OCI-LY7 (cell line): Measurements from ENCODE around the gene NAGLU. TPM values are rescaled to one million over a fixed set of nuclear protein-coding genes. Genes with fewer than 3 reads are reported as not detected.
"Not testable (repeated sequence)": the region's sequence is repeated elsewhere in the genome, so short reads cannot be mapped to it uniquely, and the experiment has no call there.

Experiments used
- BruUV-seq: library from RNA; stranded (reverse); fragments of 400-500 nt; replicated peaks from 2 replicates; lab custom pipeline; 2021; lab: Mats Ljungman, UMichigan
- CTCF ChIA-PET: fragments of 300-600 bp; sonication (Branson Sonifier 250); formaldehyde crosslinking; loops from one replicate; lab custom pipeline; 2022; ENCODE audit warnings: antibody characterized with exemption; ENCODE audit not compliant: unreplicated experiment; lab: Charles Lee
- POLR2A ChIA-PET: fragments of 300-600 bp; sonication (Branson Sonifier 250); formaldehyde crosslinking; loops from one replicate; lab custom pipeline; 2022; ENCODE audit warnings: antibody characterized with exemption; lab: Charles Lee
- DNase-seq: peaks from one replicate; pipeline ENCODE4 v3.0.0-alpha.2; 2015; ENCODE audit warnings: low spot score
- H2AFZ ChIP-seq: fragments of 200-600 bp; sonication (generic), shearing (Covaris generic); 2 replicates; pipeline ENCODE4 v1.6.1; 2014; ENCODE audit warnings: mild to moderate bottlenecking, antibody characterized with exemption, low read length, moderate library complexity
- H3K27ac ChIP-seq: fragments of 200-600 bp; sonication (generic); 2 replicates; pipeline ENCODE4 v1.5.1; 2014; ENCODE audit warnings: mixed run types, low read depth, mild to moderate bottlenecking, moderate library complexity, low read length, inconsistent platforms; ENCODE audit not compliant: poor library complexity, severe bottlenecking
- H3K36me3 ChIP-seq: fragments of 200-600 bp; sonication (generic); 2 replicates; pipeline ENCODE4 v1.6.1; 2014; ENCODE audit warnings: mild to moderate bottlenecking, antibody characterized with exemption, low read length, moderate library complexity, mixed read lengths; ENCODE audit not compliant: insufficient read depth
- H3K4me1 ChIP-seq: fragments of 200-600 bp; sonication (generic); 2 replicates; pipeline ENCODE4 v1.5.1; 2014; ENCODE audit warnings: mild to moderate bottlenecking, low read length; ENCODE audit not compliant: insufficient read depth, poor library complexity, severe bottlenecking
- H3K4me2 ChIP-seq: fragments of 200-600 bp; sonication (generic); 2 replicates; pipeline ENCODE4 v1.6.1; 2014; ENCODE audit warnings: mild to moderate bottlenecking, low read length
- H3K4me3 ChIP-seq: fragments of 200-600 bp; sonication (generic); 2 replicates; pipeline ENCODE4 v1.5.1; 2014; ENCODE audit warnings: mild to moderate bottlenecking, low read depth, low read length; ENCODE audit not compliant: poor library complexity, severe bottlenecking
- H3K79me2 ChIP-seq: fragments of 200-600 bp; sonication (generic); 2 replicates; pipeline ENCODE4 v1.6.1; 2016; ENCODE audit warnings: low read depth, mild to moderate bottlenecking, low read length, moderate library complexity, mixed read lengths; ENCODE audit not compliant: insufficient read depth
- H3K9me2 ChIP-seq: fragments of 200-600 bp; sonication (generic); 2 replicates; pipeline ENCODE4 v1.6.1; 2016; ENCODE audit warnings: mild to moderate bottlenecking, low read length, mixed read lengths; ENCODE audit not compliant: insufficient read depth
- H3K9me3 ChIP-seq: fragments of 200-600 bp; sonication (generic); 2 replicates; pipeline ENCODE4 v1.6.1; 2014; ENCODE audit warnings: mild to moderate bottlenecking, mixed run types, low read length, mixed read lengths
- H4K20me1 ChIP-seq: fragments of 200-600 bp; sonication (generic); 2 replicates; pipeline ENCODE4 v1.6.1; 2014; ENCODE audit warnings: mild to moderate bottlenecking, antibody characterized with exemption, low read length, moderate library complexity, mixed read lengths; ENCODE audit not compliant: insufficient read depth
- EZH2phosphoT487 ChIP-seq: fragments of 200-600 bp; sonication (generic); IDR thresholded peaks from 2 replicates; pipeline ENCODE4 v1.6.1; 2018; ENCODE audit warnings: low read depth, borderline replicate concordance, mild to moderate bottlenecking, mixed run types, antibody characterized with exemption, low read length, moderate library complexity, mixed read lengths
- intact Hi-C: fragments of 100-400 bp; cut with micrococcal nuclease; formaldehyde crosslinking; loops from one replicate; pipeline ENCODE4 v1.10.0; 2022; ENCODE audit not compliant: unreplicated experiment
- total RNA-seq, 2 experiments: library from RNA; depleted of rRNA in 1 of 2; stranded (reverse); fragments of >200 nt in 1 of 2; shearing (Covaris generic) in 1 of 2; gene quantifications; 2 replicates each; pipeline ENCODE4 v1.2.3, GENCODE V29; 2014 to 2022
- TF ChIP-seq, protein P1 (sequence below): fragments of 200-600 bp; sonication (generic); conservative IDR thresholded peaks from 2 replicates; pipeline ENCODE4 v1.5.1; 2014; ENCODE audit warnings: mild to moderate bottlenecking, antibody characterized with exemption, low read length, moderate library complexity, mixed read lengths

NAGLU gene
- total RNA-seq, 2 experiments from 2014 or later: 37.6 to 42.8 TPM

DNA sequence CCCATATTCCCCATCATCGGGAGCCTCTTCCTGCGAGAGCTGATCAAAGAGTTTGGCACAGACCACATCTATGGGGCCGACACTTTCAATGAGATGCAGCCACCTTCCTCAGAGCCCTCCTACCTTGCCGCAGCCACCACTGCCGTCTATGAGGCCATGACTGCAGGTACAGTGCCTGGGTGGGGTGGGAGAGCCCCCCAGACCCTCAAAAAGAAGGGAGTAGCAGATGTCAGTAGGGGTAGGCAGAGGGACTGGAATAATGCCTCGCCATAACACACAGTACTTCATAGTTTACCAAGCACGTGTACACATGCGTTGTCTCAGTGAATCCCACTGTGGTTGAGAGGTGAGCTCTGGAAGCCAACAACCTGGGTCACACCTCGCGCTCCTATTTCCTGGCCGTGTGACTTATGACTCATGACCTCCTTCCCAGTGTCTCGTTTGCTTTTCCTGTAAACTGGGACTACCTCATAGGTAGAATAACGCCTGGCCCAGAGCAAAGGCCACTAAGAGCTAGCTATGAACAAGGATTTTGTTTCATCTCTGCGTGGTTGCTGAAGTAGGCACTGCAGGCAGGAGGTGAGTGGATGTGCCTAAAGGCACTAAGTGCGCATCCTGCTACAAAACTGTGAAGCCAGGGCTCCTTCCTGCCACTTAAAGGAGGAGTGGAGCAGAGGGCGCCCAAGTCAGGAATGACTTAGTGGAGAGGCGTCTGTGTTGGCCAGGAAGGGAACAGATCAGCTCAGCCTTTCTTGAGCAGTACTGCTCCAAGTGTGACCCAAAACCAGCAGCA is 5.2 kb downstream of the NAGLU start:
- no peak for TF ChIP-seq EZH2phosphoT487
- H3K9me2 ChIP-seq: no peaks in the 10 kb centered on the region
- ChIA-PET CTCF (no interaction called here), POLR2A (interaction anchor here (0.8 kb wide), 1 partner anchor 398 kb away, joined by 3 read pairs; no protein-coding TSS in a partner anchor)
- intact Hi-C loops: no loop called here
- H3K4me1 ChIP-seq: peaks cover 9% of the 10 kb centered on the region
- H4K20me1 ChIP-seq: no peaks in the 10 kb centered on the region
- H3K79me2 ChIP-seq: peaks cover 4% of the 10 kb centered on the region; the same call in 1 of the 2 replicates
- no TSS peak for BruUV-seq
- H3K9me3 ChIP-seq: no peaks in the 10 kb centered on the region
- no peak overlapping the region for H3K4me3 ChIP-seq
- H3K27ac ChIP-seq: no peak overlapping the region
- no peak for DNase-seq
- H3K4me2 ChIP-seq: no peak overlapping the region
- H3K36me3 ChIP-seq: peaks cover 16% of the 10 kb centered on the region
- no peak overlapping the region for H2AFZ ChIP-seq

DNA sequence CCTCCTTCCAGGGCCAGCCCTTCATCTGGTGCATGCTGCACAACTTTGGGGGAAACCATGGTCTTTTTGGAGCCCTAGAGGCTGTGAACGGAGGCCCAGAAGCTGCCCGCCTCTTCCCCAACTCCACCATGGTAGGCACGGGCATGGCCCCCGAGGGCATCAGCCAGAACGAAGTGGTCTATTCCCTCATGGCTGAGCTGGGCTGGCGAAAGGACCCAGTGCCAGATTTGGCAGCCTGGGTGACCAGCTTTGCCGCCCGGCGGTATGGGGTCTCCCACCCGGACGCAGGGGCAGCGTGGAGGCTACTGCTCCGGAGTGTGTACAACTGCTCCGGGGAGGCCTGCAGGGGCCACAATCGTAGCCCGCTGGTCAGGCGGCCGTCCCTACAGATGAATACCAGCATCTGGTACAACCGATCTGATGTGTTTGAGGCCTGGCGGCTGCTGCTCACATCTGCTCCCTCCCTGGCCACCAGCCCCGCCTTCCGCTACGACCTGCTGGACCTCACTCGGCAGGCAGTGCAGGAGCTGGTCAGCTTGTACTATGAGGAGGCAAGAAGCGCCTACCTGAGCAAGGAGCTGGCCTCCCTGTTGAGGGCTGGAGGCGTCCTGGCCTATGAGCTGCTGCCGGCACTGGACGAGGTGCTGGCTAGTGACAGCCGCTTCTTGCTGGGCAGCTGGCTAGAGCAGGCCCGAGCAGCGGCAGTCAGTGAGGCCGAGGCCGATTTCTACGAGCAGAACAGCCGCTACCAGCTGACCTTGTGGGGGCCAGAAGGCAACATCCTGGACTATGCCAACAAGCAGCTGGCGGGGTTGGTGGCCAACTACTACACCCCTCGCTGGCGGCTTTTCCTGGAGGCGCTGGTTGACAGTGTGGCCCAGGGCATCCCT is 7.4 kb downstream of the NAGLU start:
- no TSS peak for BruUV-seq
- Histone ChIP-seq H3K27ac (no peak overlapping the region), H3K9me3 (no peaks in the 10 kb centered on the region), H3K4me3 (no peak overlapping the region), H4K20me1 (no peaks in the 10 kb centered on the region), H3K4me2 (no peak overlapping the region), H3K36me3 (peaks cover 16% of the 10 kb centered on the region), H2AFZ (no peak overlapping the region), H3K79me2 (no peaks in the 10 kb centered on the region), H3K4me1 (peaks cover 2% of the 10 kb centered on the region), H3K9me2 (no peaks in the 10 kb centered on the region)
- TF ChIP-seq, protein P1, sequence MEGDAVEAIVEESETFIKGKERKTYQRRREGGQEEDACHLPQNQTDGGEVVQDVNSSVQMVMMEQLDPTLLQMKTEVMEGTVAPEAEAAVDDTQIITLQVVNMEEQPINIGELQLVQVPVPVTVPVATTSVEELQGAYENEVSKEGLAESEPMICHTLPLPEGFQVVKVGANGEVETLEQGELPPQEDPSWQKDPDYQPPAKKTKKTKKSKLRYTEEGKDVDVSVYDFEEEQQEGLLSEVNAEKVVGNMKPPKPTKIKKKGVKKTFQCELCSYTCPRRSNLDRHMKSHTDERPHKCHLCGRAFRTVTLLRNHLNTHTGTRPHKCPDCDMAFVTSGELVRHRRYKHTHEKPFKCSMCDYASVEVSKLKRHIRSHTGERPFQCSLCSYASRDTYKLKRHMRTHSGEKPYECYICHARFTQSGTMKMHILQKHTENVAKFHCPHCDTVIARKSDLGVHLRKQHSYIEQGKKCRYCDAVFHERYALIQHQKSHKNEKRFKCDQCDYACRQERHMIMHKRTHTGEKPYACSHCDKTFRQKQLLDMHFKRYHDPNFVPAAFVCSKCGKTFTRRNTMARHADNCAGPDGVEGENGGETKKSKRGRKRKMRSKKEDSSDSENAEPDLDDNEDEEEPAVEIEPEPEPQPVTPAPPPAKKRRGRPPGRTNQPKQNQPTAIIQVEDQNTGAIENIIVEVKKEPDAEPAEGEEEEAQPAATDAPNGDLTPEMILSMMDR: no peak
- no peak for TF ChIP-seq EZH2phosphoT487
- CTCF ChIA-PET: no interaction called here
- no peak for DNase-seq
- intact Hi-C loops: no loop called here
- POLR2A ChIA-PET: no interaction called here

DNA sequence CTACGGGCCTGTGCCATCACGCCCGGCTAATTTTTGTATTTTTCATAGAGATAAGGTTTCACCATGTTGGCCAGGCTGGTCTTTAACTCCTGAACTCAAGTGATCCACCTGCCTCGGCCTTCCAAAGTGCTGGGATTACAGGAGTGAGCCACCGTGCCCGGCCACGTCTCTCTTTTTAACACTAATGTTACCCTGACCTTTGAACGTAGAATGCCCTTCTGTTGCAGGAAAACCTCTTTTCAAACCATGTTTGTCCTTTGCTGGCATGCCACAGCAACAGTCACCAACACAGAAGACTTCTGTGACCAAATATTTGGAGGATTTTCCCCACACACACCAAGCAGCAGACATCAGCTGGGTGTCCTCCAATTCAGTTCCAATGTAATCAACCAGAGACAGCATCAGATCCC is 8.8 kb downstream of the NAGLU start:
- TF ChIP-seq, protein P1: no peak
- no peak for TF ChIP-seq EZH2phosphoT487
- BruUV-seq: no TSS peak
- DNase-seq: no peak
- Histone ChIP-seq H3K4me3 (no peak overlapping the region), H4K20me1 (no peaks in the 10 kb centered on the region), H3K4me1 (peaks cover 8% of the 10 kb centered on the region), H3K9me3 (no peaks in the 10 kb centered on the region), H3K4me2 (no peak overlapping the region), H2AFZ (no peak overlapping the region), H3K27ac (no peak overlapping the region), H3K9me2 (no peaks in the 10 kb centered on the region), H3K36me3 (peaks cover 7% of the 10 kb centered on the region; the same call in 1 of the 2 replicates), H3K79me2 (no peaks in the 10 kb centered on the region)
- intact Hi-C loops: no loop called here
- ChIA-PET POLR2A (no interaction called here), CTCF (interaction anchor here (0.6 kb wide), 1 partner anchor 165 kb away, joined by 3 read pairs; no protein-coding TSS in a partner anchor)

DNA sequence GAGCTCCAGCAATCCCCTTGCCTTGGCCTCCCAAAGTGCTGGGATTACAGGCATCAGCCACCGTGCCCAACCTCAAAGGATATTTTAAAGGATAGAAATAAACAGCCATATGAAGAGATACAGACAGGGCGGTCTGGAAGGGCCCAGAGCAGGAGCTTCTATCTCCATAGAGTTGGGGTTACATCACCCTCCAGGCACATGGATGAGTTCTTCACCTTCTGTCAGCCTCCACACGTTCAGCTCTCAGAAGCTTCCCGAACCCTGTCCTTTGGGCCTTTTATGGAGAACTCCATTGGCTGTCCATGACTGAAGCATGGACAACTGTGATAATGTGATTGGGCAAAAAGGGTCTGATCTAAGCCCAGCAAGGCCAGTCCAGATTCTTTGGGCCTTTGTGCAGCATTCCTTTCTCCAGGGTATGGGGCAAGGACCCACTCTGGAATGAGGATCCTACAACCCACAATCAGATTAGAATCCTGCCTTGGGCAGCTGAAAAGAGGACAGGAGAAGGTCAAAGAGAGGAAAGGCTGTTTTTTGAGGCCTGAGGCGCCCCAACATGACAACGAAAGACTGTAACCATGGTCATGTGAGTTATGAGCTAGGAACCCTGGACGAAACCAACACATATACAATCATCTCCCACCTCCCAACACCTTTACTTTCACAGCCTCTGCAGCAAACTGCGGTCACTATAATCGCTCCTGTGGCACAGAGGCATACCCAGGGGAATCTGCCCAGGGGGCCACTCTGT is 9.9 kb downstream of the NAGLU start:
- H2AFZ ChIP-seq, H3K4me1 ChIP-seq, H3K9me2 ChIP-seq, H3K36me3 ChIP-seq, DNase-seq, H3K4me2 ChIP-seq, H3K4me3 ChIP-seq, H4K20me1 ChIP-seq, POLR2A ChIA-PET, H3K79me2 ChIP-seq, CTCF ChIA-PET, BruUV-seq, intact Hi-C loops, H3K9me3 ChIP-seq, H3K27ac ChIP-seq: not testable (repeated sequence)
